Tibial nerve (tissue), 4 donors: ENCODE measurements around the gene WBP1. TPM values are rescaled to one million over a fixed set of nuclear protein-coding genes. Genes with fewer than 3 reads are reported as not detected.
A peak's percentile ranks its signal among the peaks of the same experiment; 100 is the strongest.

Experiments used
- DNase-seq, 2 donors: peaks; one replicate each; pipeline ENCODE4 v3.0.0-alpha.2; 2019; ENCODE audit warnings: low spot score in 2 of 2
- H3K27ac ChIP-seq, 4 donors: fragments of 200-600 bp; sonication (generic) in 3 of 4; one replicate each; pipeline ENCODE4 v1.5.1; 2017 to 2019; ENCODE audit warnings: mild to moderate bottlenecking in 1 of 4
- H3K27me3 ChIP-seq, 2 donors: fragments of 200-600 bp; sonication (generic) in 1 of 2; one replicate each; pipeline versions ENCODE4 v1.5.1 to v1.6.0; 2017 to 2019
- H3K36me3 ChIP-seq, 3 donors: fragments of 200-600 bp; sonication (generic); one replicate each; pipeline ENCODE4 v1.5.1; 2018 to 2019
- H3K4me1 ChIP-seq, 4 donors: fragments of 200-600 bp; sonication (generic) in 3 of 4; one replicate each; pipeline ENCODE4 v1.5.1; 2017 to 2019
- H3K4me3 ChIP-seq, 4 donors: fragments of 200-600 bp; sonication (generic) in 3 of 4; one replicate each; pipeline ENCODE4 v1.5.1; 2017 to 2019; ENCODE audit warnings: mild to moderate bottlenecking in 1 of 4, moderate library complexity in 1 of 4
- H3K9me3 ChIP-seq, 4 donors: fragments of 200-600 bp; sonication (generic) in 3 of 4; one replicate each; pipeline ENCODE4 v1.5.1; 2017 to 2019
- EP300 ChIP-seq, 2 donors: sonication (generic); formaldehyde crosslinking; IDR thresholded peaks; one replicate each; pipeline ENCODE4 v1.6.1; 2017; ENCODE audit warnings: antibody characterized with exemption in 2 of 2, mild to moderate bottlenecking in 1 of 2
- POLR2A ChIP-seq, 2 donors: fragments of 450-650 bp; IDR thresholded peaks; one replicate each; pipeline ENCODE4 v1.6.1; 2017; ENCODE audit warnings: antibody characterized with exemption in 2 of 2, mild to moderate bottlenecking in 2 of 2, moderate library complexity in 2 of 2
- WGBS, 2 donors: methylation state at CpG; one replicate each; pipeline ENCODE4 v1.1.5; 2018; 5-methylcytosine and 5-hydroxymethylcytosine counted together
- total RNA-seq, 4 donors: library from RNA; depleted of rRNA; stranded (reverse); fragments of >200 nt; gene quantifications; one replicate each; pipeline ENCODE4 v1.1.0, GENCODE V29; 2016
- TF ChIP-seq, protein P1 (sequence below), 5 experiments: fragments of 200-600 bp in 3 of 5; fragments of 450-650 bp in 2 of 5; sonication (generic) in 3 of 5; IDR thresholded peaks; one replicate each; pipeline ENCODE4 v1.5.1; 2016 to 2019; ENCODE audit warnings: antibody characterized with exemption in 5 of 5, mild to moderate bottlenecking in 3 of 5, moderate library complexity in 2 of 5

The WBP1 gene
- total RNA-seq, 4 donors from 2014 or later: 35.7 to 84.6 (median 69.0) TPM

DNA sequence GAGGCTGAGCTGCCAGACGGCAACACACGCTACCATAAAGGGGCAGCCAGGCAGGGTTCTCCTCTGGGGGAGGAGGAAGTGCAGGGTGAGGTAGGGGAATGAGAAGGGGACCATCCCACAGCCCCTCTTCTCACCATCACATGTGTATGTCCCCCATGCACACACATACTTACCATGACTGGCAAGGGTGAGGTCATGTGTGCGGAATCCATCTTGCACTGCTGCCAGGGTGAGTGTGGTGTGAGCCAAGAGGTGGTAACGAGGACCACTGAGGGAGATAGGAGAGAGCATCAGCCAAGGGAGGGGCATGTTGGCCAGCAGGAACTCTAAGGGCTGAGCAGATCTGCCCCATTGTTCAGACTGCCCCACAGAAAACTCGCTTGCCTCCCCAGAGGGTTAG, 29.6 kb upstream of the WBP1 start:
- 65 to 77% methylated on average over 5 of the region's 5 CpGs for WGBS, 2 donors

DNA sequence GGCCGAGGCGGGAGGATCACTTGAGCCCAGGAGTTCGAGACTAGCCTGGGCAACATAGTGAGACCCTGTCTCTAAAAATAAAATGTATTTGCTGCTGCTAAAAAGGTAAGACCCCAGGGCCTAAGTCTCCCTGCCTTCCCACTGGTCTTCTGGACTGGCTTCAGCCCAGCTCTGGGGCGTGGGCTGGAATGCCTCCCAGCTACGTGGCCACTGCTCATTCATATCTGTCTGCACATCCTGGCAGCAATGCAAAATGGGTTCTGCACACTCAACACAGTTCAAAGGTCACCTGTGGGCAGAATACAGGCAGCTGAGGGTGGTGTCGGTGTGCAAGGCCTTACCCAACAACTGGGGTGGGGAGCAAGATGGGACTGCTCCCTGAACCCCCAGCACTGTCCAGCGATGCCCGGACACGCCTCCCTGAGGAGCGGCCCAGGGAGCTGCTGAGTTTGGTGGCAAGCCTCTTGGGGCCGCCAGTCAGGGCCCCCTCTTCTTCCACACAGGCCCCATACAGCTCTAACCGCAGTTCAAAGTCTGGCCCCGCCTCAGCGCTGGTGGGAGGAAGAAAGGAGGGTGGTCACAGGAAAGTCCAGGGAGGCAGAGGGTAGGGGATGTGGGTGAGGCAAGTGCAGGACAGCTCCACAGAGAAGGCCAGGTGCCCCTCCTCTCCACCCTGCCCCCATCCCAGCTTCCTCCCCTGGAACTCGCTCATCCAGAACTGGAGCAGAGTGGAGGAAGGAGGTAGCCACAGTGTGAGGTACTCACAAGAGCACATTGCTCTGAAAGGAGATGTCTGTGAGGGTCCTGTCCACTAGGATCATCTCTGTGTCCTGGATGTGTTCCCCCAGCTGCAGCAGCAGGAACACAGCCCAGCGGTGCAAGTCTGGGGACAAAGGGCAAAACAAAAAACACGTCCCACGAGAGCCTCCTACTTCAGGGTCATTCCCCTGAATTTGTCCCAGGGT, 28.5 kb upstream of the WBP1 start:
- peaks cover 8 to 80% (median 10%) of the 10 kb centered on the region in 3 donors for H3K36me3 ChIP-seq

More for the DNA sequence above, 29.6 kb upstream of the WBP1 start:
- DNase-seq: no peak
- Histone ChIP-seq H3K27ac (peak overlapping the region in 1 of 4 donors; percentile 14), H3K4me1 (peaks cover 0 to 13% (median 0%) of the 10 kb centered on the region in 4 donors), H3K4me3 (no peak overlapping the region), H3K36me3 (peaks cover 8 to 80% (median 10%) of the 10 kb centered on the region in 3 donors), H3K27me3 (no peaks in the 10 kb centered on the region), H3K9me3 (no peaks in the 10 kb centered on the region)
- TF ChIP-seq POLR2A (IDR thresholded peaks at IDR 0.05) (no peak), EP300 (IDR thresholded peaks at IDR 0.05) (no peak)
- TF ChIP-seq, protein P1, sequence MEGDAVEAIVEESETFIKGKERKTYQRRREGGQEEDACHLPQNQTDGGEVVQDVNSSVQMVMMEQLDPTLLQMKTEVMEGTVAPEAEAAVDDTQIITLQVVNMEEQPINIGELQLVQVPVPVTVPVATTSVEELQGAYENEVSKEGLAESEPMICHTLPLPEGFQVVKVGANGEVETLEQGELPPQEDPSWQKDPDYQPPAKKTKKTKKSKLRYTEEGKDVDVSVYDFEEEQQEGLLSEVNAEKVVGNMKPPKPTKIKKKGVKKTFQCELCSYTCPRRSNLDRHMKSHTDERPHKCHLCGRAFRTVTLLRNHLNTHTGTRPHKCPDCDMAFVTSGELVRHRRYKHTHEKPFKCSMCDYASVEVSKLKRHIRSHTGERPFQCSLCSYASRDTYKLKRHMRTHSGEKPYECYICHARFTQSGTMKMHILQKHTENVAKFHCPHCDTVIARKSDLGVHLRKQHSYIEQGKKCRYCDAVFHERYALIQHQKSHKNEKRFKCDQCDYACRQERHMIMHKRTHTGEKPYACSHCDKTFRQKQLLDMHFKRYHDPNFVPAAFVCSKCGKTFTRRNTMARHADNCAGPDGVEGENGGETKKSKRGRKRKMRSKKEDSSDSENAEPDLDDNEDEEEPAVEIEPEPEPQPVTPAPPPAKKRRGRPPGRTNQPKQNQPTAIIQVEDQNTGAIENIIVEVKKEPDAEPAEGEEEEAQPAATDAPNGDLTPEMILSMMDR (IDR thresholded peaks at IDR 0.05): no peak

DNA sequence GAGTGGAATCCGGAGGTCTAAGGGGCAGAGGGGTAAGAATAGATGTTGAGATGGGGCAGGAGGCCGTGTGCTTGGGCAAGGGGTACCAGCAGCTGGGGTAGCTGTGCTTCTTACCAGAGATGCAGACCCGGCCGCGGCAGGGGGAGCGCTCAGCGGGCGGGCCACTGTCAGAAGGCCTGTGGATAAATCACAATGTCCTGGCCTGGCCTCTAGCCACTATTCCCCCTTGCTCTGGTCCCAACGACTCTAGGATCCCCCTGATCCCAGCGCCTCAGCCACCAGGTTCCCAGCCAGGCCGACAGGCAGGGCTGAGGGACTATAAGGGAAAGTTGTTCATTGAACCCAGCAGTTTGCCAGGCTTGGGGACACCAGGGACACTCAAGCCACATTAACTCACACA, 27.7 kb upstream of the WBP1 start:
- Histone ChIP-seq H3K4me1 (peaks cover 0 to 25% (median 0%) of the 10 kb centered on the region in 4 donors), H3K27me3 (no peaks in the 10 kb centered on the region), H3K9me3 (no peaks in the 10 kb centered on the region), H3K4me3 (no peak overlapping the region), H3K36me3 (peaks cover 8 to 72% (median 10%) of the 10 kb centered on the region in 3 donors), H3K27ac (peak overlapping the region in 2 of 4 donors; percentile 25 to 43)
- DNase-seq: no peak
- TF ChIP-seq EP300 (IDR thresholded peaks at IDR 0.05) (no peak), POLR2A (IDR thresholded peaks at IDR 0.05) (no peak)
- TF ChIP-seq, protein P1 (IDR thresholded peaks at IDR 0.05): no peak
- 79 to 82% methylated on average over 11 of the region's 11 CpGs for WGBS, 2 donors

More for the DNA sequence above, 28.5 kb upstream of the WBP1 start:
- H3K27me3 ChIP-seq: no peaks in the 10 kb centered on the region
- 70% methylated on average over 18 of the region's 18 CpGs for WGBS, 2 donors
- peaks cover 0 to 18% (median 0%) of the 10 kb centered on the region in 4 donors for H3K4me1 ChIP-seq
- no peak for DNase-seq
- no peak overlapping the region for H3K4me3 ChIP-seq
- no peaks in the 10 kb centered on the region for H3K9me3 ChIP-seq
- no peak for TF ChIP-seq POLR2A (IDR thresholded peaks at IDR 0.05)
- TF ChIP-seq, protein P1 (IDR thresholded peaks at IDR 0.05): no peak
- no peak for TF ChIP-seq EP300 (IDR thresholded peaks at IDR 0.05)
- H3K27ac ChIP-seq: peak overlapping the region in 2 of 4 donors; percentile 25 to 43

DNA sequence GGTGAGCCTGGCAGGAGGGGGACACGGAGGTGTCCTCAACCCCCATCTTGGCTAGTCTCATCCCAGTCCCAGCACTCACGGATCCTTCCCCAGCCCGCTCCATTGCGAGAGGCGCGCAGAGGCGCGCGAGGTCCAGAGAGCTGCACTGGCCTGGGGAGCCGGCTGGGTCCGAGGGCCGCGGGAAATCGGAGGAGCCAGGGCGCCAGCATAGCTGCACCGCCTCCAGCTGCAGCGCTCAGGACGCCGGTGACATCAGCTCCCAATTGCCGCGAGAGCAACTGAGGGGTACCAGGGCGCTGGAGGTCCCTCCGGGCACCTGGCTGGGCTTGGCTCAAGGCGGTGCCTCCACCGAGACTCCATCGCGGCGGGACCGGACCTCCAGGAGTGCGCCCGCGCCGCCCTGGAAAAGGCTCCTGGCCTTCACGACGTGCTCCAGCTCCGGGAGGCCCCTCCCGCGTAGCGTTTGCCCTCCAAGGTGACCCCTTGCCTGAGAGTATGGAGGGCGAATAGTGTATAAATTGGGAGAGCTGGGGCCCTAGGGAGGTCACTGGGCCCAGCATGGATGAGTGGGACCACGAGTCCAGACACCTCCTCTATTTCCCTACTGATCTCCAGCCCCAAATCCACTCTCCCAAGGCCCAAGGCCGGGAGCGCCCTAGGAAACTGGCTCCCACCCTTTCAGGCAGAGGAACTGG, 22.0 kb upstream of the WBP1 start:
- Histone ChIP-seq H3K27ac (peak overlapping the region; percentile 31 to 94 (median 86)), H3K4me3 (peak overlapping the region; percentile 18 to 66 (median 34)), H3K4me1 (peaks cover 0 to 80% (median 7%) of the 10 kb centered on the region in 4 donors), H3K9me3 (no peaks in the 10 kb centered on the region), H3K36me3 (peaks cover 0 to 20% (median 5%) of the 10 kb centered on the region in 3 donors), H3K27me3 (no peaks in the 10 kb centered on the region)
- WGBS, 2 donors: 38 to 44% methylated on average over 35 to 43 of the region's 43 CpGs
- DNase-seq: no peak
- TF ChIP-seq POLR2A (IDR thresholded peaks at IDR 0.05) (no peak), EP300 (IDR thresholded peaks at IDR 0.05) (no peak)
- TF ChIP-seq, protein P1 (IDR thresholded peaks at IDR 0.05): no peak
